OCI-LY7 (cell line): ENCODE measurements around the gene AMOTL1. TPM values are rescaled to one million over a fixed set of nuclear protein-coding genes. Genes with fewer than 3 reads are reported as not detected.

ENCODE experiments used
- BruUV-seq: library from RNA; stranded (reverse); fragments of 400-500 nt; replicated peaks from 2 replicates; lab custom pipeline; 2021; lab: Mats Ljungman, UMichigan
- CTCF ChIA-PET: fragments of 300-600 bp; sonication (Branson Sonifier 250); formaldehyde crosslinking; loops from one replicate; lab custom pipeline; 2022; ENCODE audit warnings: antibody characterized with exemption; ENCODE audit not compliant: unreplicated experiment; lab: Charles Lee
- POLR2A ChIA-PET: fragments of 300-600 bp; sonication (Branson Sonifier 250); formaldehyde crosslinking; loops from one replicate; lab custom pipeline; 2022; ENCODE audit warnings: antibody characterized with exemption; lab: Charles Lee
- DNase-seq: peaks from one replicate; pipeline ENCODE4 v3.0.0-alpha.2; 2015; ENCODE audit warnings: low spot score
- H2AFZ ChIP-seq: fragments of 200-600 bp; sonication (generic), shearing (Covaris generic); 2 replicates; pipeline ENCODE4 v1.6.1; 2014; ENCODE audit warnings: mild to moderate bottlenecking, antibody characterized with exemption, low read length, moderate library complexity
- H3K27ac ChIP-seq: fragments of 200-600 bp; sonication (generic); 2 replicates; pipeline ENCODE4 v1.5.1; 2014; ENCODE audit warnings: mixed run types, low read depth, mild to moderate bottlenecking, moderate library complexity, low read length, inconsistent platforms; ENCODE audit not compliant: poor library complexity, severe bottlenecking
- H3K36me3 ChIP-seq: fragments of 200-600 bp; sonication (generic); 2 replicates; pipeline ENCODE4 v1.6.1; 2014; ENCODE audit warnings: mild to moderate bottlenecking, antibody characterized with exemption, low read length, moderate library complexity, mixed read lengths; ENCODE audit not compliant: insufficient read depth
- H3K4me1 ChIP-seq: fragments of 200-600 bp; sonication (generic); 2 replicates; pipeline ENCODE4 v1.5.1; 2014; ENCODE audit warnings: mild to moderate bottlenecking, low read length; ENCODE audit not compliant: insufficient read depth, poor library complexity, severe bottlenecking
- H3K4me2 ChIP-seq: fragments of 200-600 bp; sonication (generic); 2 replicates; pipeline ENCODE4 v1.6.1; 2014; ENCODE audit warnings: mild to moderate bottlenecking, low read length
- H3K4me3 ChIP-seq: fragments of 200-600 bp; sonication (generic); 2 replicates; pipeline ENCODE4 v1.5.1; 2014; ENCODE audit warnings: mild to moderate bottlenecking, low read depth, low read length; ENCODE audit not compliant: poor library complexity, severe bottlenecking
- H3K79me2 ChIP-seq: fragments of 200-600 bp; sonication (generic); 2 replicates; pipeline ENCODE4 v1.6.1; 2016; ENCODE audit warnings: low read depth, mild to moderate bottlenecking, low read length, moderate library complexity, mixed read lengths; ENCODE audit not compliant: insufficient read depth
- H3K9me2 ChIP-seq: fragments of 200-600 bp; sonication (generic); 2 replicates; pipeline ENCODE4 v1.6.1; 2016; ENCODE audit warnings: mild to moderate bottlenecking, low read length, mixed read lengths; ENCODE audit not compliant: insufficient read depth
- H3K9me3 ChIP-seq: fragments of 200-600 bp; sonication (generic); 2 replicates; pipeline ENCODE4 v1.6.1; 2014; ENCODE audit warnings: mild to moderate bottlenecking, mixed run types, low read length, mixed read lengths
- H4K20me1 ChIP-seq: fragments of 200-600 bp; sonication (generic); 2 replicates; pipeline ENCODE4 v1.6.1; 2014; ENCODE audit warnings: mild to moderate bottlenecking, antibody characterized with exemption, low read length, moderate library complexity, mixed read lengths; ENCODE audit not compliant: insufficient read depth
- EZH2phosphoT487 ChIP-seq: fragments of 200-600 bp; sonication (generic); IDR thresholded peaks from 2 replicates; pipeline ENCODE4 v1.6.1; 2018; ENCODE audit warnings: low read depth, borderline replicate concordance, mild to moderate bottlenecking, mixed run types, antibody characterized with exemption, low read length, moderate library complexity, mixed read lengths
- intact Hi-C: fragments of 100-400 bp; cut with micrococcal nuclease; formaldehyde crosslinking; loops from one replicate; pipeline ENCODE4 v1.10.0; 2022; ENCODE audit not compliant: unreplicated experiment
- total RNA-seq, 2 experiments: library from RNA; depleted of rRNA in 1 of 2; stranded (reverse); fragments of >200 nt in 1 of 2; shearing (Covaris generic) in 1 of 2; gene quantifications; 2 replicates each; pipeline ENCODE4 v1.2.3, GENCODE V29; 2014 to 2022
- TF ChIP-seq, protein P1 (sequence below): fragments of 200-600 bp; sonication (generic); conservative IDR thresholded peaks from 2 replicates; pipeline ENCODE4 v1.5.1; 2014; ENCODE audit warnings: mild to moderate bottlenecking, antibody characterized with exemption, low read length, moderate library complexity, mixed read lengths

The AMOTL1 gene
- total RNA-seq, 2 experiments from 2014 or later = not detected

DNA sequence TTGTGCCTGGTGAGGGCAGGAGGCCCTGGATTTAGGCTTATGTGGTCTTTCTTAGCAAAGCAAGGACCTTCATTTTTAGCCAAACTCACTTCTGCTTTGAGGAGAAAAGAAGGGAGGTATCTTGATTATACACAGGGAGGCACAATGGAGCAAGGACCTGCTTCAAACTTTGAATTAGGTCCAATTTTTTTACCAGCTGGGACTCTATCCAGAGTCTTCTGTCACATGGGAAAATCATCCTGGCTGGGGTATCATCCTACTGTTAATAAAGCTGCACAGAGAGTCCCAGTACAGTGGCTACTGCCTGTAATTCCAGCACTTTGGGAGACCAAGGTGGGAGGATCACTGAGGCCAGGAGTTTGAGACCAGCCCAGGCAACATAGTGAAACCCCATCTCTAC, 117.4 kb downstream of the AMOTL1 start:
- no TSS peak for BruUV-seq

DNA sequence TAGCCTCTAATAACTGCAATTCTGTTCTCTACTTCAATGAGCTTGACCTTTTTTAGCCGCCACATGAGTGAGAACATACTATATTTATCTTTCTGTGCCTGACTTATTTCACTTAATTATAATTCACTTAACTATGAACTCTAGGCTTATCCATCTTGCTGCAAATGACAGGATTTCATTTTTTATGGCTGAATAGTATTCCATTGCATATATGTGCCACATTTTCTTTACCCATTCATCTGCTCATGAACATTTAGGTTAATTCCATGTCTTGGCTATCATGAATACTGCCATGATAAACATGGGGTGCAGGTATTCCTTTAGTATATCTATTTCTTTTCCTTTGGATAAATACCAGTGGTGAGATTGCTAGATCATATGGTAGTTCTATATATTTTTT, 120.0 kb downstream of the AMOTL1 start:
- Histone ChIP-seq H2AFZ (no peak overlapping the region), H3K4me2 (no peak overlapping the region), H3K4me1 (no peaks in the 10 kb centered on the region), H3K9me2 (no peaks in the 10 kb centered on the region), H3K36me3 (no peaks in the 10 kb centered on the region), H3K9me3 (0 out of 2 replicates have a peak, but pooled peaks cover 4% of the 10 kb centered on the region), H3K27ac (no peak overlapping the region), H3K79me2 (no peaks in the 10 kb centered on the region), H4K20me1 (no peaks in the 10 kb centered on the region), H3K4me3 (no peak overlapping the region)
- POLR2A ChIA-PET = no interaction called here
- DNase-seq = no peak
- no peak for TF ChIP-seq EZH2phosphoT487
- TF ChIP-seq, protein P1, sequence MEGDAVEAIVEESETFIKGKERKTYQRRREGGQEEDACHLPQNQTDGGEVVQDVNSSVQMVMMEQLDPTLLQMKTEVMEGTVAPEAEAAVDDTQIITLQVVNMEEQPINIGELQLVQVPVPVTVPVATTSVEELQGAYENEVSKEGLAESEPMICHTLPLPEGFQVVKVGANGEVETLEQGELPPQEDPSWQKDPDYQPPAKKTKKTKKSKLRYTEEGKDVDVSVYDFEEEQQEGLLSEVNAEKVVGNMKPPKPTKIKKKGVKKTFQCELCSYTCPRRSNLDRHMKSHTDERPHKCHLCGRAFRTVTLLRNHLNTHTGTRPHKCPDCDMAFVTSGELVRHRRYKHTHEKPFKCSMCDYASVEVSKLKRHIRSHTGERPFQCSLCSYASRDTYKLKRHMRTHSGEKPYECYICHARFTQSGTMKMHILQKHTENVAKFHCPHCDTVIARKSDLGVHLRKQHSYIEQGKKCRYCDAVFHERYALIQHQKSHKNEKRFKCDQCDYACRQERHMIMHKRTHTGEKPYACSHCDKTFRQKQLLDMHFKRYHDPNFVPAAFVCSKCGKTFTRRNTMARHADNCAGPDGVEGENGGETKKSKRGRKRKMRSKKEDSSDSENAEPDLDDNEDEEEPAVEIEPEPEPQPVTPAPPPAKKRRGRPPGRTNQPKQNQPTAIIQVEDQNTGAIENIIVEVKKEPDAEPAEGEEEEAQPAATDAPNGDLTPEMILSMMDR = no peak
- CTCF ChIA-PET = no interaction called here
- intact Hi-C loops = no loop called here
- no TSS peak for BruUV-seq

More for the DNA sequence above, 117.4 kb downstream of the AMOTL1 start:
- Histone ChIP-seq H2AFZ (no peak overlapping the region), H3K4me2 (no peak overlapping the region), H3K27ac (no peak overlapping the region), H4K20me1 (no peaks in the 10 kb centered on the region), H3K4me3 (no peak overlapping the region), H3K9me3 (no peaks in the 10 kb centered on the region), H3K36me3 (no peaks in the 10 kb centered on the region), H3K9me2 (no peaks in the 10 kb centered on the region; the same call in 1 of the 2 replicates), H3K79me2 (no peaks in the 10 kb centered on the region), H3K4me1 (no peaks in the 10 kb centered on the region)
- no peak for DNase-seq
- ChIA-PET POLR2A (interaction anchor here (0.6 to 0.7 kb wide), 2 partner anchors 74 to 113 kb away, joined by 3 to 4 read pairs; no protein-coding TSS in a partner anchor), CTCF (no interaction called here)
- TF ChIP-seq, protein P1 = no peak
- TF ChIP-seq EZH2phosphoT487 = no peak
- intact Hi-C loops = no loop called here

DNA sequence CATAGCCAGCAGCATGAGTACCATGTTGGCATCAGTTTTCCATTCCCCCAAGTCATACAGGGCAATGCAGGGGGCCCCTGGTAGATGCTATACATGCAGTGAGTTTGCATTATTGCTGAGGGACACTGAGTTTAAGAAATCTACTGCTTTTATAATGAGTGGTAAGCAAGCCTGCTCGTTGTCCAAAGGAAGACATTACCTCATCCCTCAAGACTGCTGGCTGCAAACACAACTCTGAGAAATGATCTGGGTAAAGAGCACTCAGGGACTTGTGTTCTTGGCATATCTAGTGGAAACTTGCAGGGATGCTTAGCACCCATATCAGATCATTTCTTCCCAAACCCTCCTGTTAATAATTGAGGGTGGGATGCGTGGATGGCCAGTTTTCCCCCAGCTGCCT, 127.3 kb downstream of the AMOTL1 start:
- H3K36me3 ChIP-seq = no peaks in the 10 kb centered on the region
- CTCF ChIA-PET = no interaction called here
- no peak overlapping the region for H2AFZ ChIP-seq
- intact Hi-C loops = loop anchor here (5.0 kb wide), 1 partner anchor 108 kb away; no protein-coding TSS in a partner anchor
- H3K79me2 ChIP-seq = no peaks in the 10 kb centered on the region
- no peaks in the 10 kb centered on the region for H4K20me1 ChIP-seq
- TF ChIP-seq, protein P1 = no peak
- no peak for TF ChIP-seq EZH2phosphoT487
- DNase-seq = no peak
- no peak overlapping the region for H3K4me2 ChIP-seq
- H3K27ac ChIP-seq = no peak overlapping the region
- H3K9me2 ChIP-seq = no peaks in the 10 kb centered on the region
- POLR2A ChIA-PET = no interaction called here
- no peaks in the 10 kb centered on the region for H3K4me1 ChIP-seq
- 0 out of 2 replicates have a peak, but pooled peaks cover 8% of the 10 kb centered on the region for H3K9me3 ChIP-seq
- no TSS peak for BruUV-seq
- H3K4me3 ChIP-seq = no peak overlapping the region
